ENCODE measurements around the gene SSBP1. TPM values are rescaled to one million over a fixed set of nuclear protein-coding genes. Genes with fewer than 3 reads are reported as not detected.
A peak's percentile ranks its signal among the peaks of the same experiment; 100 is the strongest.

SSBP1 gene
- total RNA-seq, 1 experiment from 2014 or later: 269 TPM

- Histone ChIP-seq H3K4me3 (ENCODE audit: low read length) (no peak overlapping the region), H3K4me2 (ENCODE audit: low read length) (peak overlapping the region; percentile 76), H3K79me2 (ENCODE audit: low read length) (peaks cover 62% of the 10 kb centered on the region), H3K4me1 (ENCODE audit: insufficient read depth, low read length) (peaks cover 42% of the 10 kb centered on the region), H2AFZ (ENCODE audit: low read length) (no peak overlapping the region), H3K27ac (ENCODE audit: low read length) (peak overlapping the region; percentile 86), H3K27me3 (ENCODE audit: low read length) (no peaks in the 10 kb centered on the region), H3K9me2 (replicated peaks; ENCODE audit: low read length) (no peaks in the 10 kb centered on the region), H3K36me3 (ENCODE audit: low read depth, low read length) (no peaks in the 10 kb centered on the region), H3F3A (ENCODE audit: low read length, unreplicated experiment) (no peaks in the 10 kb centered on the region), H3K9ac (ENCODE audit: low read length) (peak overlapping the region; percentile 31), H3K9me3 (ENCODE audit: low read length) (no peaks in the 10 kb centered on the region), H4K20me1 (ENCODE audit: low read length) (no peaks in the 10 kb centered on the region)
- CTCF ChIA-PET: interaction anchor here (1.7 to 1.8 kb wide), 2 partner anchors 14 to 41 kb away, joined by 4 read pairs; no protein-coding TSS in a partner anchor
- no TSS peak for BruUV-seq (replicated peaks)
- ATAC-seq (peak; percentile 86), DNase-seq (peak; percentile 91)
- TF ChIP-seq CTCF (conservative IDR thresholded peaks at IDR 0.05; ENCODE audit: low read depth, low read length): no peak
- TF ChIP-seq EZH2phosphoT487 (IDR thresholded peaks at IDR 0.05; ENCODE audit: borderline replicate concordance, low read length): no peak
- no peak for TF ChIP-seq EZH2 (IDR thresholded peaks at IDR 0.05; ENCODE audit: low read length, unreplicated experiment)
- POLR2A ChIA-PET (ENCODE audit: unreplicated experiment): no interaction called here
- intact Hi-C loops (cut with micrococcal nuclease): loop anchor here (1.0 to 5.0 kb wide), 3 partner anchors 20 to 44 kb away; partner anchors contain the start of gene SSBP1
These were observed 42.3 kb upstream of the SSBP1 start for GRCh38 chr7:141695803-141696289.

- H3K79me2 ChIP-seq (ENCODE audit: low read length): peaks cover 64% of the 10 kb centered on the region
- peak overlapping the region; percentile 31 for H3K9ac ChIP-seq (ENCODE audit: low read length)
- ATAC-seq (no peak), DNase-seq (no peak)
- no peak for TF ChIP-seq CTCF (conservative IDR thresholded peaks at IDR 0.05; ENCODE audit: low read depth, low read length)
- no peak for TF ChIP-seq EZH2phosphoT487 (IDR thresholded peaks at IDR 0.05; ENCODE audit: borderline replicate concordance, low read length)
- no peak for TF ChIP-seq EZH2 (IDR thresholded peaks at IDR 0.05; ENCODE audit: low read length, unreplicated experiment)
- H3F3A ChIP-seq (ENCODE audit: low read length, unreplicated experiment): no peaks in the 10 kb centered on the region
- H2AFZ ChIP-seq (ENCODE audit: low read length): no peak overlapping the region
- no peaks in the 10 kb centered on the region for H4K20me1 ChIP-seq (ENCODE audit: low read length)
- H3K9me3 ChIP-seq (ENCODE audit: low read length): no peaks in the 10 kb centered on the region
- peaks cover 44% of the 10 kb centered on the region for H3K4me1 ChIP-seq (ENCODE audit: insufficient read depth, low read length)
- H3K4me3 ChIP-seq (ENCODE audit: low read length): no peak overlapping the region
- CTCF ChIA-PET: interaction anchor here (1.7 to 1.8 kb wide), 2 partner anchors 14 to 41 kb away, joined by 4 read pairs; no protein-coding TSS in a partner anchor
- H3K9me2 ChIP-seq (replicated peaks; ENCODE audit: low read length): no peaks in the 10 kb centered on the region
- no peaks in the 10 kb centered on the region for H3K36me3 ChIP-seq (ENCODE audit: low read depth, low read length)
- H3K27ac ChIP-seq (ENCODE audit: low read length): peak overlapping the region; percentile 86
- H3K27me3 ChIP-seq (ENCODE audit: low read length): no peaks in the 10 kb centered on the region
- POLR2A ChIA-PET (ENCODE audit: unreplicated experiment): no interaction called here
- intact Hi-C loops (cut with micrococcal nuclease): loop anchor here (1.0 to 5.0 kb wide), 2 partner anchors 42 to 44 kb away; partner anchors contain the start of gene SSBP1
- no TSS peak for BruUV-seq (replicated peaks)
- peak overlapping the region; percentile 76 for H3K4me2 ChIP-seq (ENCODE audit: low read length)
These were observed 41.8 kb upstream of the SSBP1 start for GRCh38 chr7:141696348-141696747.
